Measurements from ENCODE around the gene OLA1. TPM values are rescaled to one million over a fixed set of nuclear protein-coding genes. Genes with fewer than 3 reads are reported as not detected.

The OLA1 gene
- total RNA-seq, 1 donor from 2014 or later = 79.4 TPM

- H3K4me1 Mint-ChIP-seq (ENCODE audit: unreplicated experiment) = peaks cover 40% of the 10 kb centered on the region
- H3K27ac Mint-ChIP-seq (ENCODE audit: unreplicated experiment) = no peak overlapping the region
- no peaks in the 10 kb centered on the region for H3K9me3 Mint-ChIP-seq (ENCODE audit: unreplicated experiment)
- no peaks in the 10 kb centered on the region for H3K27me3 Mint-ChIP-seq (ENCODE audit: unreplicated experiment)
- no peak for DNase-seq (ENCODE audit: extremely low spot score, unreplicated experiment)
- TF ChIP-seq CTCF (IDR thresholded peaks at IDR 0.05) = no peak
- H3K4me3 Mint-ChIP-seq (ENCODE audit: unreplicated experiment) = no peak overlapping the region
- H3K36me3 Mint-ChIP-seq (ENCODE audit: unreplicated experiment) = no peaks in the 10 kb centered on the region
Measured at GRCh38 chr2:174036825-174037224, 211.5 kb downstream of the OLA1 start.

- no peaks in the 10 kb centered on the region for H3K27me3 Mint-ChIP-seq (ENCODE audit: unreplicated experiment)
- no peak overlapping the region for H3K27ac Mint-ChIP-seq (ENCODE audit: unreplicated experiment)
- peak; percentile 19 for TF ChIP-seq CTCF (IDR thresholded peaks at IDR 0.05)
- no peak for DNase-seq (ENCODE audit: extremely low spot score, unreplicated experiment)
- H3K9me3 Mint-ChIP-seq (ENCODE audit: unreplicated experiment) = no peaks in the 10 kb centered on the region
- no peak overlapping the region for H3K4me3 Mint-ChIP-seq (ENCODE audit: unreplicated experiment)
- no peaks in the 10 kb centered on the region for H3K36me3 Mint-ChIP-seq (ENCODE audit: unreplicated experiment)
- H3K4me1 Mint-ChIP-seq (ENCODE audit: unreplicated experiment) = peaks cover 40% of the 10 kb centered on the region
Measured at GRCh38 chr2:174035981-174036742, 212.2 kb downstream of the OLA1 start.

GRCh38 chr2:174035117-174035635 lies 213.2 kb downstream of the OLA1 start:
- Mint-ChIP-seq H3K27me3 (ENCODE audit: unreplicated experiment) (no peaks in the 10 kb centered on the region), H3K9me3 (ENCODE audit: unreplicated experiment) (no peaks in the 10 kb centered on the region), H3K27ac (ENCODE audit: unreplicated experiment) (peak overlapping the region; percentile 5), H3K36me3 (ENCODE audit: unreplicated experiment) (no peaks in the 10 kb centered on the region), H3K4me3 (ENCODE audit: unreplicated experiment) (no peak overlapping the region), H3K4me1 (ENCODE audit: unreplicated experiment) (peaks cover 40% of the 10 kb centered on the region)
- no peak for TF ChIP-seq CTCF (IDR thresholded peaks at IDR 0.05)
- DNase-seq (ENCODE audit: extremely low spot score, unreplicated experiment) = no peak

- H3K27me3 Mint-ChIP-seq (ENCODE audit: unreplicated experiment) = no peaks in the 10 kb centered on the region
Measured at GRCh38 chr2:174033163-174033550, 215.2 kb downstream of the OLA1 start.

More at GRCh38 chr2:174033163-174033550, 215.2 kb downstream of the OLA1 start:
- Mint-ChIP-seq H3K36me3 (ENCODE audit: unreplicated experiment) (no peaks in the 10 kb centered on the region), H3K27ac (ENCODE audit: unreplicated experiment) (no peak overlapping the region), H3K4me3 (ENCODE audit: unreplicated experiment) (no peak overlapping the region), H3K9me3 (ENCODE audit: unreplicated experiment) (no peaks in the 10 kb centered on the region), H3K4me1 (ENCODE audit: unreplicated experiment) (peaks cover 26% of the 10 kb centered on the region)
- no peak for DNase-seq (ENCODE audit: extremely low spot score, unreplicated experiment)
- TF ChIP-seq CTCF (IDR thresholded peaks at IDR 0.05) = no peak

All from osteocyte (in vitro differentiated cells).